GM21447 (cell line): Measurements from ENCODE around the gene PRUNE1.

Experiments
- ATAC-seq: cut with Tn5 transposase; IDR thresholded peaks from one replicate; pipeline ENCODE4 v1.9.1; 2021; ENCODE audit not compliant: unreplicated experiment

The PRUNE1 gene

GRCh38 chr1:151049458-151049857 is 41.2 kb downstream of the PRUNE1 start:
- no peak for ATAC-seq

GRCh38 chr1:151050051-151050688 is 41.9 kb downstream of the PRUNE1 start:
- ATAC-seq, result no peak

- no peak for ATAC-seq
Measured at GRCh38 chr1:151051356-151052009, 43.2 kb downstream of the PRUNE1 start.

- ATAC-seq, result no peak
Measured at GRCh38 chr1:151054971-151055547, 46.8 kb downstream of the PRUNE1 start.

- no peak for ATAC-seq
Measured at GRCh38 chr1:151055581-151055980, 47.3 kb downstream of the PRUNE1 start.

- ATAC-seq, result no peak
Measured at GRCh38 chr1:151056149-151056548, 47.9 kb downstream of the PRUNE1 start.

GRCh38 chr1:151058692-151059091 is 50.4 kb downstream of the PRUNE1 start:
- ATAC-seq, result no peak

- peak; percentile 65 for ATAC-seq
Measured at GRCh38 chr1:151059109-151060006, 51.1 kb downstream of the PRUNE1 start, which contains the start of gene CDC42SE1. CDC42SE1 (minus strand) TSS chr1:151059622; CDS start chr1:151055730, 3,892 bp downstream.

GRCh38 chr1:151060007-151060656 is 51.9 kb downstream of the PRUNE1 start, which contains the start of gene MLLT11:
MLLT11 (plus strand) TSS chr1:151060397; CDS start chr1:151067225, 6,828 bp downstream.
- no peak for ATAC-seq

GRCh38 chr1:151060657-151061421 is 52.6 kb downstream of the PRUNE1 start:
- ATAC-seq, result no peak

- ATAC-seq, result no peak
Measured at GRCh38 chr1:151061704-151062103, 53.5 kb downstream of the PRUNE1 start.

GRCh38 chr1:151062741-151063371 is 54.6 kb downstream of the PRUNE1 start:
- ATAC-seq, result no peak

GRCh38 chr1:151065089-151065645 is 56.9 kb downstream of the PRUNE1 start:
- no peak for ATAC-seq

GRCh38 chr1:151067185-151067584 is 58.9 kb downstream of the PRUNE1 start:
- ATAC-seq, result no peak

- no peak for ATAC-seq
Measured at GRCh38 chr1:151069103-151069486, 60.8 kb downstream of the PRUNE1 start.

- peak; percentile 76 for ATAC-seq
Measured at GRCh38 chr1:151070474-151071276, 62.4 kb downstream of the PRUNE1 start, which contains the start of gene GABPB2. GABPB2 (plus strand) TSS chr1:151070761; CDS start chr1:151088190, 17,429 bp downstream.

- no peak for ATAC-seq
Measured at GRCh38 chr1:151072224-151072623, 64.0 kb downstream of the PRUNE1 start.
